ENCODE measurements around the gene PCDH15. TPM values are rescaled to one million over a fixed set of nuclear protein-coding genes. Genes with fewer than 3 reads are reported as not detected.

The PCDH15 gene
- total RNA-seq, 1 donor from 2014 or later, result 2.1 TPM

DNA sequence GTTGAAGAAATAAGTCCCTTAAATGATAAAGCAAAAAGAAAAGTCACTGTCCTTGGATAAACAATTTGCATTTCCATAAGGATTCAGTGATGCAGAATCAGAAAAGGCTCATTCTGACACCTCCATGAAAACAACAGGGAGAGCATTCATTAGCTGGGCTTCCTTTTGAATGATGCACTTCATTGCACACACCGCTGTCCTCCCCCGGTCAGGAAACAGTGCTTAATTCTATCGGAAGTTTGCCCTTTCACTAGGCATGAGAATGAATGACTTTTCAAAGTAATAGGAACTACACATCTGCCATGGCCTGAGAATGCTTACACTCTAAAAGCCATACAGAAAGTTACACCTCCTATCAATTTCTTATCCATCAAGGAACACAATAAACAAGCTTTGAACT, 4.2 kb downstream of the PCDH15 start:
- Histone ChIP-seq H3K27me3 (ENCODE audit: low read depth) (no peaks in the 10 kb centered on the region), H3K4me3 (no peak overlapping the region), H3K4me1 (no peaks in the 10 kb centered on the region), H3K27ac (no peak overlapping the region), H3K36me3 (no peaks in the 10 kb centered on the region), H3K9me3 (no peaks in the 10 kb centered on the region)
- no peak for ATAC-seq
- DNase-seq, result no peak
- TF ChIP-seq, protein P1, sequence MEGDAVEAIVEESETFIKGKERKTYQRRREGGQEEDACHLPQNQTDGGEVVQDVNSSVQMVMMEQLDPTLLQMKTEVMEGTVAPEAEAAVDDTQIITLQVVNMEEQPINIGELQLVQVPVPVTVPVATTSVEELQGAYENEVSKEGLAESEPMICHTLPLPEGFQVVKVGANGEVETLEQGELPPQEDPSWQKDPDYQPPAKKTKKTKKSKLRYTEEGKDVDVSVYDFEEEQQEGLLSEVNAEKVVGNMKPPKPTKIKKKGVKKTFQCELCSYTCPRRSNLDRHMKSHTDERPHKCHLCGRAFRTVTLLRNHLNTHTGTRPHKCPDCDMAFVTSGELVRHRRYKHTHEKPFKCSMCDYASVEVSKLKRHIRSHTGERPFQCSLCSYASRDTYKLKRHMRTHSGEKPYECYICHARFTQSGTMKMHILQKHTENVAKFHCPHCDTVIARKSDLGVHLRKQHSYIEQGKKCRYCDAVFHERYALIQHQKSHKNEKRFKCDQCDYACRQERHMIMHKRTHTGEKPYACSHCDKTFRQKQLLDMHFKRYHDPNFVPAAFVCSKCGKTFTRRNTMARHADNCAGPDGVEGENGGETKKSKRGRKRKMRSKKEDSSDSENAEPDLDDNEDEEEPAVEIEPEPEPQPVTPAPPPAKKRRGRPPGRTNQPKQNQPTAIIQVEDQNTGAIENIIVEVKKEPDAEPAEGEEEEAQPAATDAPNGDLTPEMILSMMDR (IDR thresholded peaks at IDR 0.05), result no peak
- intact Hi-C loops (cut with DNase I), result no loop called here

DNA sequence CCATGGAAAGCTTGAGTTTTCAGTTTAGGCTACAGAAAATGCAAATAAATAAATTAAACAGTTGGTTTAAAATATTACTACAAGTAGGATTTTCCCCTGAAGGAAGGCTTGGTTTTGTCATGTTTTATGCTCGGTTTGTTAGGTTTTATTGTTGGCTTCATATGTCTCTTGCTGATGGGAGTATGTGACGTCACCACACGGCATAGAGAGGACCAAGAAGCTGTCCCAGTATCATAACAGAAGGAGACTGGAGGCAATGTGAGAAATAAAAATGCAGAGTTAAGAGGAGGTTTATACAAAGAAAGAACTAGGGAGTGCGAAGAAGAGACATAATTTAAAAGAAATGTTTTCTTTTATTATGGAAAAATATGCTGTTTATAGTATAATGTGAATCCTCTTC, 24.4 kb downstream of the PCDH15 start:
- no peaks in the 10 kb centered on the region for H3K9me3 ChIP-seq
- H3K27me3 ChIP-seq (ENCODE audit: low read depth), result no peaks in the 10 kb centered on the region
- intact Hi-C loops (cut with DNase I), result no loop called here
- H3K4me3 ChIP-seq, result no peak overlapping the region
- DNase-seq (no peak), ATAC-seq (no peak)
- no peaks in the 10 kb centered on the region for H3K4me1 ChIP-seq
- TF ChIP-seq, protein P1 (IDR thresholded peaks at IDR 0.05), result no peak
- no peaks in the 10 kb centered on the region for H3K36me3 ChIP-seq
- no peak overlapping the region for H3K27ac ChIP-seq

DNA sequence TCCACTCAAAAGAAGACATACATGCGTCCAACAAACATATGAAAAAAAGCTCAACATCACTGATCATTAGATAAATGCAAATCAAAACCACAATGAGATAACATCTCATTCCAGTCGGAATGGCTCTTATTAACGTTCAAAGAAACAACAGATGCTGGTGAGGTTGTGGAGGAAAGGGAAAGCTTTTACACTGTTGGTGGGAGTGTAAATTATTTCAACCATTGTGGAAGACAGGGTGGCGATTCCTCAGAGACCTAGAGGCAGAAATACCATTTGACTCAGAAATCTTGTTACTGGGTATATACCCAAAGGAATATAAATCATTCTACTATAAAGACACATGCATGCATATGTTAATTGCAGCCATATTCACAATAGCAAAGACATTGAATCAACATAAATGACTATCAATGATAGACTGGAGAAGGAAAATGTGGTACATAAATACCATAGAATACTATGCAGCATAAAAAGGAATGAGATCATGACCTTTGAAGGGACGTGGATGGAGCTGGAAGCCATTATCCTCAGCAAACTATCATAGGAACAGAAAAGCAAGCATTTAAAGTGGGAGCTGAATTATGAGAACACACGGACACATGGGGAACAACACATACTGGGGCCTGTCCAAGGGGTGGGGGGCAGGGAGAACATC, 28.4 kb downstream of the PCDH15 start:
- no peak for DNase-seq
- ATAC-seq, result no peak
- intact Hi-C loops (cut with DNase I), result no loop called here

DNA sequence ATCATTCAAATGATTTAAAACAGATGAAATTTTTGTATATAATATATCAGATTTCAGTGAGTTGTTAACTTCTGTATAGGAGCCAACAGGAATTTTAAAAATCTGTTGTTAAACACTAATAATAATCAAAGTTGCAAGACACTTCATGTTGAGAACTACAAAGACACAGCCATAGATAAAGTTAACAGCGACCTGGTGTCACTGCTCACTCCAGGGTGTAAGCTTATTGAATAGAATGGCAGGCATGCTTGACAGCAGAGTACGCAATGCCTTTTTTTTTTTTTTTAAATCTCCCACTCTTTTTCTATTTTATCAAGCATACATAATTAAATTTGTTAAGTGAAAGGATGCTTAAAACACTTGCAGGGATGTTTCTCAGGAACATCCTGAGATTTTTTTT, 32.0 kb downstream of the PCDH15 start:
- TF ChIP-seq, protein P1 (IDR thresholded peaks at IDR 0.05), result no peak
- Histone ChIP-seq H3K27ac (no peak overlapping the region), H3K27me3 (ENCODE audit: low read depth) (no peaks in the 10 kb centered on the region), H3K4me3 (no peak overlapping the region), H3K36me3 (no peaks in the 10 kb centered on the region), H3K4me1 (no peaks in the 10 kb centered on the region), H3K9me3 (no peaks in the 10 kb centered on the region)
- ATAC-seq (no peak), DNase-seq (no peak)
- intact Hi-C loops (cut with DNase I), result no loop called here

More for the DNA sequence above, 28.4 kb downstream of the PCDH15 start:
- Histone ChIP-seq H3K4me3 (no peak overlapping the region), H3K27me3 (ENCODE audit: low read depth) (no peaks in the 10 kb centered on the region), H3K27ac (no peak overlapping the region), H3K36me3 (no peaks in the 10 kb centered on the region), H3K4me1 (no peaks in the 10 kb centered on the region), H3K9me3 (no peaks in the 10 kb centered on the region)
- TF ChIP-seq, protein P1 (IDR thresholded peaks at IDR 0.05), result no peak

DNA sequence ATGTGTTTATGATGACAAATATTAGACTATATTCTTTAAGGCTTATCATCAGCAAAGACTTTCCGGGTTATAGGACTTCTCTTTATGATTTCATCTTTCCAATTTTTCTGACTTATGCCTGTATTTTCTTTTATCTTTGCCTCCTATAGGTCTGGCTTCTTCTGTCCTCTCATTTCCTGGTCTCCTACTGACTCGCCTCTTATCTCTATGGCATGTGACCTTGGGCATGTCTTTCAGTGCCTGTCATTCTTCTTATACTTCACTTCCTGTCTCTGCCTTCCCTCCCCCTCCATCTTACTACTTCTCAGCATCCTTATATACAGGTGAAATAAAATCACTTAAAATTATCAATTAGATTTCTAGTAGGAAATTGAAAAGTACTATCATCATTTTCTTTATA, 42.2 kb downstream of the PCDH15 start:
- H3K36me3 ChIP-seq, result no peaks in the 10 kb centered on the region
- no peak for ATAC-seq
- no peaks in the 10 kb centered on the region for H3K4me1 ChIP-seq
- intact Hi-C loops (cut with DNase I), result no loop called here
- no peaks in the 10 kb centered on the region for H3K9me3 ChIP-seq
- H3K4me3 ChIP-seq, result no peak overlapping the region
- TF ChIP-seq, protein P1 (IDR thresholded peaks at IDR 0.05), result no peak
- DNase-seq, result no peak
- H3K27me3 ChIP-seq (ENCODE audit: low read depth), result no peaks in the 10 kb centered on the region
- H3K27ac ChIP-seq, result no peak overlapping the region
